ENCODE data around the gene PARN. TPM values are rescaled to one million over a fixed set of nuclear protein-coding genes. Genes with fewer than 3 reads are reported as not detected.

PARN gene
- total and polyA plus RNA-seq, 4 donors: 12.3 to 44.4 (median 25.2) TPM

DNA sequence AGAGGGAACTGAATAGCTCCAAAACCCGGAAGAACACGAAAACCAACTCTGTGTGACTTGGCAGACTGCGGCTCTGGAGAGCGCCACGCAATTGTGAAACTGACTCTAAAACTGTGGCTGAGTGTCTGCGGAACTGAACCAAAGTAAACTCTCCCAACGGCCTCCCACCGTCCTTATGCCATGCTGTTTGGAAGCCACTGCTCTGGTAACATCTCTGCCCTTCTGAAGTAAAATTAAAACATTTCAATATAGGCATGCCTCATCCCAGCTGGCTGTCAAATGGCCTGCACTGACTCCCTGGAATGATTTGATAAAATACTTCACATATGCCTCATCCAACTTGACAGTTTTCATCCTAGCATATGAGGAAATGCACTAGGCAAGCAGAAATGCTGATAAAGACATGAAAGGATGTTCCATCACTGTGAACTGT, 70.2 kb downstream of the PARN start:
- DNase-seq (peak in 2 of 3 donors; percentile 11 to 41), ATAC-seq (ENCODE audit: insufficient read depth, low FRiP score) (peak; percentile 67)
- Histone ChIP-seq H3K9me3 (ENCODE audit: control insufficient read depth in 4 of 4, insufficient read depth in 3 of 4, low read length in 3 of 4) (no peaks in the 10 kb centered on the region), H3K4me3 (no peak overlapping the region), H3K4me1 (ENCODE audit: control insufficient read depth in 5 of 5, insufficient read depth in 5 of 5, low read length in 5 of 5) (peaks cover 0 to 3% (median 2%) of the 10 kb centered on the region in 5 donors), H3K27ac (ENCODE audit: low read depth in 1 of 2, low read length in 1 of 2) (peak overlapping the region in 1 of 2 donors; percentile 14), H3K36me3 (ENCODE audit: control insufficient read depth in 4 of 4, insufficient read depth in 4 of 4, low read length in 4 of 4) (peaks cover 0 to 3% (median under 1%) of the 10 kb centered on the region in 4 donors), H3K27me3 (ENCODE audit: control insufficient read depth in 3 of 3, insufficient read depth in 3 of 3, low read length in 2 of 3) (no peaks in the 10 kb centered on the region), H3K9ac (ENCODE audit: insufficient read depth in 1 of 2, low read length in 2 of 2) (no peak overlapping the region)
- 68 to 69% methylated on average over 8 of the region's 8 CpGs for WGBS, 2 donors
- TF ChIP-seq, protein P1, sequence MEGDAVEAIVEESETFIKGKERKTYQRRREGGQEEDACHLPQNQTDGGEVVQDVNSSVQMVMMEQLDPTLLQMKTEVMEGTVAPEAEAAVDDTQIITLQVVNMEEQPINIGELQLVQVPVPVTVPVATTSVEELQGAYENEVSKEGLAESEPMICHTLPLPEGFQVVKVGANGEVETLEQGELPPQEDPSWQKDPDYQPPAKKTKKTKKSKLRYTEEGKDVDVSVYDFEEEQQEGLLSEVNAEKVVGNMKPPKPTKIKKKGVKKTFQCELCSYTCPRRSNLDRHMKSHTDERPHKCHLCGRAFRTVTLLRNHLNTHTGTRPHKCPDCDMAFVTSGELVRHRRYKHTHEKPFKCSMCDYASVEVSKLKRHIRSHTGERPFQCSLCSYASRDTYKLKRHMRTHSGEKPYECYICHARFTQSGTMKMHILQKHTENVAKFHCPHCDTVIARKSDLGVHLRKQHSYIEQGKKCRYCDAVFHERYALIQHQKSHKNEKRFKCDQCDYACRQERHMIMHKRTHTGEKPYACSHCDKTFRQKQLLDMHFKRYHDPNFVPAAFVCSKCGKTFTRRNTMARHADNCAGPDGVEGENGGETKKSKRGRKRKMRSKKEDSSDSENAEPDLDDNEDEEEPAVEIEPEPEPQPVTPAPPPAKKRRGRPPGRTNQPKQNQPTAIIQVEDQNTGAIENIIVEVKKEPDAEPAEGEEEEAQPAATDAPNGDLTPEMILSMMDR (IDR thresholded peaks at IDR 0.05; ENCODE audit: control extremely low read depth, extremely low read depth): no peak

DNA sequence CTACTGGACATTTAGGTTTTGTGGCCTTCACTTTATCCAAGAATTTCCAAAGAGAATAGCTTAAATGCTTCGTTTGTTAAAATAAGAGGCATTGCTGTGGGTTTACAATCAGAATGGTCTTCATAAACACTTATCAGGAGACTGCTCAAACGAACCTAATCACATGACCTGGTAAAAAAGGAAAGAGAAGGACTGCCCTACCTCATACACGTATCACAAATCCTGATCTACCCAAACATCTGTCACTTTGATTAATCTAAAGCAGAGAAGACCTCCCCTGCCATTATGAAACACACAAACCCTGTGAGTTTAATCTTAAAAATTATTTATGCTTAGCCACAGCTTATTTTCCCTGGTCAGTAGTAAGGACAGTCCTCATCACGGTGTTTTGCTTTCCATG, 76.6 kb downstream of the PARN start:
- ATAC-seq (ENCODE audit: insufficient read depth, low FRiP score) (no peak), DNase-seq (no peak)
- H3K9ac ChIP-seq (ENCODE audit: insufficient read depth in 1 of 2, low read length in 2 of 2): no peak overlapping the region
- no peaks in the 10 kb centered on the region for H3K27me3 ChIP-seq (ENCODE audit: control insufficient read depth in 3 of 3, insufficient read depth in 3 of 3, low read length in 2 of 3)
- no peaks in the 10 kb centered on the region for H3K4me1 ChIP-seq (ENCODE audit: control insufficient read depth in 5 of 5, insufficient read depth in 5 of 5, low read length in 5 of 5)
- H3K27ac ChIP-seq (ENCODE audit: low read depth in 1 of 2, low read length in 1 of 2): no peak overlapping the region
- no peaks in the 10 kb centered on the region for H3K9me3 ChIP-seq (ENCODE audit: control insufficient read depth in 4 of 4, insufficient read depth in 3 of 4, low read length in 3 of 4)
- peaks cover 0 to 12% (median 6%) of the 10 kb centered on the region in 4 donors for H3K36me3 ChIP-seq (ENCODE audit: control insufficient read depth in 4 of 4, insufficient read depth in 4 of 4, low read length in 4 of 4)
- no peak overlapping the region for H3K4me3 ChIP-seq
- WGBS, 2 donors: 60 to 71% methylated on average over 4 of the region's 4 CpGs
- TF ChIP-seq, protein P1 (IDR thresholded peaks at IDR 0.05; ENCODE audit: control extremely low read depth, extremely low read depth): no peak

DNA sequence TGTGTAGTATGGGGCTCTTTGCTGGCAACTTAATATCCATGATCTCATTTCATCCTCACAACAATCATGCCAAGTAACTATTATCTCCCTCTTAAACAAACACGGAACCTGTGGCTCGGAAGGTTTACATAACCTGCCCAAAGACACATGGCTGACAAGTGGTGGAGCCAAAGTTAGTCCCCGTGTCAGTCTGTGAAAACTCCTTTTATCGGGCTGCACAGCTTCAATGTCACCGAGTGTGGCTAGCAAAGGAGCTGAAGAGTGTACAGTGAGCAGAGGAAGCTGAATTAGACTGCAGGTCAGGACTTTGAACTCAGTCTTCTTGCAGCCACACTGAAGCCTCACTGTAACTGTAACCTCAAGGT, 80.3 kb downstream of the PARN start:
- Histone ChIP-seq H3K9me3 (ENCODE audit: control insufficient read depth in 4 of 4, insufficient read depth in 3 of 4, low read length in 3 of 4) (no peaks in the 10 kb centered on the region), H3K4me3 (no peak overlapping the region), H3K27me3 (ENCODE audit: control insufficient read depth in 3 of 3, insufficient read depth in 3 of 3, low read length in 2 of 3) (no peaks in the 10 kb centered on the region), H3K4me1 (ENCODE audit: control insufficient read depth in 5 of 5, insufficient read depth in 5 of 5, low read length in 5 of 5) (no peaks in the 10 kb centered on the region), H3K36me3 (ENCODE audit: control insufficient read depth in 4 of 4, insufficient read depth in 4 of 4, low read length in 4 of 4) (peaks cover 0 to 9% (median 8%) of the 10 kb centered on the region in 4 donors), H3K9ac (ENCODE audit: insufficient read depth in 1 of 2, low read length in 2 of 2) (no peak overlapping the region), H3K27ac (ENCODE audit: low read depth in 1 of 2, low read length in 1 of 2) (no peak overlapping the region)
- no peak for DNase-seq
- 45 to 83% methylated on average over 5 of the region's 5 CpGs for whole genome bisulfite sequencing, 2 donors
- TF ChIP-seq, protein P1 (IDR thresholded peaks at IDR 0.05; ENCODE audit: control extremely low read depth, extremely low read depth): no peak
- no peak for ATAC-seq (ENCODE audit: insufficient read depth, low FRiP score)

All from lung (tissue), 12 donors.